ENCODE measurements around the gene CD244. TPM values are rescaled to one million over a fixed set of nuclear protein-coding genes. Genes with fewer than 3 reads are reported as not detected.

CD244 gene
- total RNA-seq, 4 donors from 2014 or later = 0.25 to 0.63 (median 0.34) TPM; not detected in 1

- no peak for TF ChIP-seq POLR2A (IDR thresholded peaks at IDR 0.05)
- TF ChIP-seq CTCF (IDR thresholded peaks at IDR 0.05) = no peak
- H3K4me3 ChIP-seq (ENCODE audit: low read depth, poor library complexity, severe bottlenecking) = no peak overlapping the region
- no peak for DNase-seq (ENCODE audit: low spot score in 2 of 2)
- WGBS, 2 donors = 82 to 83% methylated on average over 3 of the region's 3 CpGs
- intact Hi-C loops (cut with DNase I; ENCODE audit: low total_unique reads) = loop anchor here (10.0 kb wide), 2 partner anchors 119 to 161 kb away; partner anchors contain the start of gene ITLN2
Measured at GRCh38 chr1:160835751-160836150, 26.9 kb downstream of the CD244 start.

- intact Hi-C loops (cut with DNase I; ENCODE audit: low total_unique reads) = loop anchor here (10.0 kb wide), 2 partner anchors 120 to 160 kb away; partner anchors contain the start of gene ITLN2
- DNase-seq (ENCODE audit: low spot score in 2 of 2) = no peak
- 76 to 77% methylated on average over 3 of the region's 3 CpGs for WGBS, 2 donors
- no peak overlapping the region for H3K4me3 ChIP-seq (ENCODE audit: low read depth, poor library complexity, severe bottlenecking)
- no peak for TF ChIP-seq CTCF (IDR thresholded peaks at IDR 0.05)
- TF ChIP-seq POLR2A (IDR thresholded peaks at IDR 0.05) = no peak
Measured at GRCh38 chr1:160834945-160835565, 27.6 kb downstream of the CD244 start.

- TF ChIP-seq CTCF (IDR thresholded peaks at IDR 0.05) (no peak), POLR2A (IDR thresholded peaks at IDR 0.05) (no peak)
- WGBS, 2 donors = 49 to 57% methylated on average over 8 of the region's 8 CpGs
- intact Hi-C loops (cut with DNase I; ENCODE audit: low total_unique reads) = loop anchor here (10.0 kb wide), 2 partner anchors 124 to 156 kb away; partner anchors contain the start of gene ITLN2
- peak; percentile 39 to 89 for DNase-seq (ENCODE audit: low spot score in 2 of 2)
- no peak overlapping the region for H3K4me3 ChIP-seq (ENCODE audit: low read depth, poor library complexity, severe bottlenecking)
Measured at GRCh38 chr1:160830321-160831153, 32.1 kb downstream of the CD244 start.

- 80 to 93% methylated on average over 1 of the region's 1 CpG for WGBS, 2 donors
- TF ChIP-seq POLR2A (IDR thresholded peaks at IDR 0.05) (no peak), CTCF (IDR thresholded peaks at IDR 0.05) (no peak)
- no peak overlapping the region for H3K4me3 ChIP-seq (ENCODE audit: low read depth, poor library complexity, severe bottlenecking)
- DNase-seq (ENCODE audit: low spot score in 2 of 2) = no peak
- intact Hi-C loops (cut with DNase I; ENCODE audit: low total_unique reads) = loop anchor here (10.0 kb wide), 2 partner anchors 125 to 155 kb away; partner anchors contain the start of gene ITLN2
Measured at GRCh38 chr1:160829766-160830165, 32.9 kb downstream of the CD244 start.

GRCh38 chr1:160827418-160827817 is 35.3 kb downstream of the CD244 start:
- intact Hi-C loops (cut with DNase I; ENCODE audit: low total_unique reads) = no loop called here
- DNase-seq (ENCODE audit: low spot score in 2 of 2) = no peak
- H3K4me3 ChIP-seq (ENCODE audit: low read depth, poor library complexity, severe bottlenecking) = no peak overlapping the region
- WGBS, 2 donors = 78 to 88% methylated on average over 2 of the region's 2 CpGs
- no peak for TF ChIP-seq CTCF (IDR thresholded peaks at IDR 0.05)
- TF ChIP-seq POLR2A (IDR thresholded peaks at IDR 0.05) = no peak
